ENCODE measurements around the gene FZD10.

FZD10 gene

GRCh38 chr12:130132831-130133511 lies 29.3 kb upstream of the FZD10 start:
- no peak for DNase-seq (ENCODE audit: low spot score)

GRCh38 chr12:130133851-130134562 lies 28.3 kb upstream of the FZD10 start:
- DNase-seq (ENCODE audit: low spot score), result no peak

GRCh38 chr12:130134563-130134915 lies 27.7 kb upstream of the FZD10 start:
- no peak for DNase-seq (ENCODE audit: low spot score)

GRCh38 chr12:130136509-130137039 lies 25.7 kb upstream of the FZD10 start:
- DNase-seq (ENCODE audit: low spot score), result no peak

GRCh38 chr12:130137040-130138018 lies 24.9 kb upstream of the FZD10 start:
- DNase-seq (ENCODE audit: low spot score), result no peak

GRCh38 chr12:130138478-130138877 lies 23.8 kb upstream of the FZD10 start:
- DNase-seq (ENCODE audit: low spot score), result no peak

GRCh38 chr12:130139567-130140421 lies 22.5 kb upstream of the FZD10 start:
- no peak for DNase-seq (ENCODE audit: low spot score)

GRCh38 chr12:130141105-130141504 lies 21.2 kb upstream of the FZD10 start:
- no peak for DNase-seq (ENCODE audit: low spot score)

- no peak for DNase-seq (ENCODE audit: low spot score)
Observed at GRCh38 chr12:130141901-130142683, 20.2 kb upstream of the FZD10 start.

- no peak for DNase-seq (ENCODE audit: low spot score)
Observed at GRCh38 chr12:130142736-130143135, 19.5 kb upstream of the FZD10 start.

- no peak for DNase-seq (ENCODE audit: low spot score)
Observed at GRCh38 chr12:130143136-130143535, 19.1 kb upstream of the FZD10 start.

- no peak for DNase-seq (ENCODE audit: low spot score)
Observed at GRCh38 chr12:130144256-130144655, 18.0 kb upstream of the FZD10 start.

- no peak for DNase-seq (ENCODE audit: low spot score)
Observed at GRCh38 chr12:130145731-130146130, 16.5 kb upstream of the FZD10 start.

- no peak for DNase-seq (ENCODE audit: low spot score)
Observed at GRCh38 chr12:130146176-130146931, 15.9 kb upstream of the FZD10 start.

GRCh38 chr12:130147875-130148596 lies 14.2 kb upstream of the FZD10 start:
- DNase-seq (ENCODE audit: low spot score), result no peak

GRCh38 chr12:130151846-130152245 lies 10.4 kb upstream of the FZD10 start:
- no peak for DNase-seq (ENCODE audit: low spot score)

- DNase-seq (ENCODE audit: low spot score), result no peak
Observed at GRCh38 chr12:130152386-130152785, 9.9 kb upstream of the FZD10 start.

- no peak for DNase-seq (ENCODE audit: low spot score)
Observed at GRCh38 chr12:130153803-130154202, 8.5 kb upstream of the FZD10 start.
